Pulmonary artery endothelial cell (primary cell): ENCODE measurements around the gene ITGB2. TPM values are rescaled to one million over a fixed set of nuclear protein-coding genes. Genes with fewer than 3 reads are reported as not detected.

Experiments used
- DNase-seq: peaks from one replicate; pipeline ENCODE4 v3.0.0-alpha.2; 2011; ENCODE audit warnings: low read depth, low spot score
- total RNA-seq: library from RNA; depleted of rRNA; stranded (reverse); fragments of >200 nt; gene quantifications from 2 replicates; pipeline ENCODE4 v1.2.3, GENCODE V29; 2014

ITGB2 gene
- 0.07 and 0.13 TPM in 2 replicates for total RNA-seq

GRCh38 chr21:44920694-44921604 is at the start of gene ITGB2:
Gene ITGB2, minus strand, starts transcription at chr21:44920899. Its CDS starts 10,117 bp downstream, at chr21:44910782.
- no peak for DNase-seq

GRCh38 chr21:44969931-44970755 is 49.4 kb upstream of the ITGB2 start:
- no peak for DNase-seq

- DNase-seq = no peak
Measured at GRCh38 chr21:44969066-44969670, 48.5 kb upstream of the ITGB2 start.

- no peak for DNase-seq
Measured at GRCh38 chr21:44967082-44968047, 46.7 kb upstream of the ITGB2 start.

GRCh38 chr21:44966135-44967081 is 45.7 kb upstream of the ITGB2 start:
- no peak for DNase-seq

- DNase-seq = no peak
Measured at GRCh38 chr21:44965251-44966022, 44.7 kb upstream of the ITGB2 start.

- no peak for DNase-seq
Measured at GRCh38 chr21:44964381-44964780, 43.7 kb upstream of the ITGB2 start.

GRCh38 chr21:44962403-44962966 is 41.8 kb upstream of the ITGB2 start:
- peak; percentile 93 for DNase-seq

GRCh38 chr21:44960141-44961092 is 39.7 kb upstream of the ITGB2 start:
- no peak for DNase-seq

- no peak for DNase-seq
Measured at GRCh38 chr21:44959376-44960091, 38.8 kb upstream of the ITGB2 start.

- peak; percentile 75 for DNase-seq
Measured at GRCh38 chr21:44958471-44959191, 37.9 kb upstream of the ITGB2 start.

GRCh38 chr21:44957901-44958451 is 37.3 kb upstream of the ITGB2 start:
- no peak for DNase-seq

- no peak for DNase-seq
Measured at GRCh38 chr21:44957047-44957831, 36.5 kb upstream of the ITGB2 start.

GRCh38 chr21:44956356-44957046 is 35.8 kb upstream of the ITGB2 start:
- DNase-seq = no peak
